ENCODE results near the gene PER2. TPM values are rescaled to one million over a fixed set of nuclear protein-coding genes. Genes with fewer than 3 reads are reported as not detected.

PER2 gene
- total and polyA plus RNA-seq, 12 donors, result 1.4 to 19.0 (median 7.1) TPM

GRCh38 chr2:238320648-238321281, 32.4 kb upstream of the PER2 start:
- 1% methylated on average over 57 to 65 of the region's 65 CpGs for WGBS, 2 donors
- peak overlapping the region in 8 of 10 donors; percentile 23 to 64 (median 55) for H3K27ac ChIP-seq
- peaks cover 4 to 32% (median 20%) of the 10 kb centered on the region in 9 donors for H3K4me1 ChIP-seq
- peak in 1 of 2 donors; percentile 22 for DNase-seq
- H3K4me3 ChIP-seq, result peak overlapping the region; percentile 41 to 83 (median 75)
- ATAC-seq, result peak in 1 of 8 donors; percentile 2
- H3K9me3 ChIP-seq, result no peaks in the 10 kb centered on the region
- H3K36me3 ChIP-seq, result peaks cover 0 to 21% (median 0%) of the 10 kb centered on the region in 9 donors
- peaks cover 0 to 3% (median 0%) of the 10 kb centered on the region in 7 donors for H3K27me3 ChIP-seq
- no peak for TF ChIP-seq CTCF (IDR thresholded peaks at IDR 0.05)
- intact Hi-C loops (cut with DNase I), result loop anchor here in 3 of 10 donors (1.0 to 2.0 kb wide), 2 partner anchors 31 to 32 kb away; partner anchors contain the start of gene PER2 (in 1 of the 3)

GRCh38 chr2:238320246-238320647, 31.8 kb upstream of the PER2 start, which contains the start of gene TRAF3IP1:
TRAF3IP1 (plus strand) TSS chr2:238320518; CDS start chr2:238320663, 145 bp downstream.
- TF ChIP-seq CTCF (IDR thresholded peaks at IDR 0.05), result no peak
- Histone ChIP-seq H3K27me3 (peaks cover 0 to 3% (median 0%) of the 10 kb centered on the region in 7 donors), H3K27ac (peak within 1 kb of the TSS in 9 of 10 donors; percentile 21 to 68 (median 56)), H3K4me1 (peaks cover 4 to 32% (median 20%) of the 10 kb centered on the region in 9 donors), H3K9me3 (no peaks in the 10 kb centered on the region), H3K4me3 (peak within 1 kb of the TSS; percentile 41 to 83 (median 75)), H3K36me3 (peaks cover 0 to 16% (median 0%) of the 10 kb centered on the region in 9 donors)
- intact Hi-C loops (cut with DNase I), result loop anchor here in 3 of 10 donors (1.0 to 2.0 kb wide), 2 partner anchors 31 kb away; partner anchors contain the start of gene PER2 (in 1 of the 3)
- 0 to 1% methylated on average over 48 to 58 of the region's 58 CpGs for WGBS, 2 donors
- ATAC-seq, result peak; percentile 97 to 99 (median 98)
- peak; percentile 94 for DNase-seq

- no peak for DNase-seq
- H3K4me1 ChIP-seq, result peaks cover 0 to 8% (median 5%) of the 10 kb centered on the region in 9 donors
- peaks cover 0 to 6% (median 0%) of the 10 kb centered on the region in 7 donors for H3K27me3 ChIP-seq
- H3K4me3 ChIP-seq, result no peak overlapping the region
- intact Hi-C loops (cut with DNase I), result no loop called here
- 92 to 96% methylated on average over 13 of the region's 13 CpGs for WGBS, 2 donors
- no peak for TF ChIP-seq CTCF (IDR thresholded peaks at IDR 0.05)
- ATAC-seq, result peak in 1 of 8 donors; percentile 19
- no peak overlapping the region for H3K27ac ChIP-seq
- no peaks in the 10 kb centered on the region for H3K36me3 ChIP-seq
- H3K9me3 ChIP-seq, result no peaks in the 10 kb centered on the region
Measured at GRCh38 chr2:238315031-238315595, 26.7 kb upstream of the PER2 start.

- no peak overlapping the region for H3K4me3 ChIP-seq
- TF ChIP-seq CTCF (IDR thresholded peaks at IDR 0.05), result no peak
- H3K9me3 ChIP-seq, result no peaks in the 10 kb centered on the region
- H3K4me1 ChIP-seq, result peaks cover 0 to 3% (median 1%) of the 10 kb centered on the region in 9 donors
- no peaks in the 10 kb centered on the region for H3K36me3 ChIP-seq
- WGBS, 2 donors, result 95% methylated on average over 8 of the region's 8 CpGs
- H3K27ac ChIP-seq, result no peak overlapping the region
- intact Hi-C loops (cut with DNase I), result no loop called here
- H3K27me3 ChIP-seq, result peaks cover 0 to 6% (median 0%) of the 10 kb centered on the region in 7 donors
- ATAC-seq (peak in 2 of 8 donors; percentile 21 to 51), DNase-seq (no peak)
Measured at GRCh38 chr2:238314576-238314975, 26.2 kb upstream of the PER2 start.
